H9 (cell line): ENCODE results near the gene XCL2. TPM values are rescaled to one million over a fixed set of nuclear protein-coding genes. Genes with fewer than 3 reads are reported as not detected.

Experiments used
- DNase-seq: peaks from one replicate; pipeline ENCODE4 v3.0.0-alpha.2; 2017
- H2AFZ ChIP-seq: one replicate; pipeline ENCODE4 v1.6.1; 2013; ENCODE audit warnings: mild to moderate bottlenecking, low read length, control low read depth, moderate library complexity
- H2AK5ac ChIP-seq: 2 replicates; pipeline ENCODE4 v1.6.1; 2013; ENCODE audit warnings: low read length, control low read depth, mixed read lengths; ENCODE audit not compliant: insufficient read length
- H2BK120ac ChIP-seq: one replicate; pipeline ENCODE4 v1.6.1; 2013; ENCODE audit warnings: low read depth, mild to moderate bottlenecking, low read length, control low read depth, inconsistent platforms; ENCODE audit not compliant: poor library complexity, severe bottlenecking
- H2BK12ac ChIP-seq: 2 replicates; pipeline ENCODE4 v1.6.1; 2013; ENCODE audit warnings: low read length, control low read depth, mixed read lengths, low read depth; ENCODE audit not compliant: insufficient read length
- H2BK15ac ChIP-seq: 2 replicates; pipeline ENCODE4 v1.6.1; 2013; ENCODE audit warnings: low read depth, low read length, control low read depth
- H2BK20ac ChIP-seq: one replicate; pipeline ENCODE4 v1.6.1; 2013; ENCODE audit warnings: low read depth, mild to moderate bottlenecking, low read length, control low read depth, inconsistent platforms; ENCODE audit not compliant: poor library complexity, severe bottlenecking
- H2BK5ac ChIP-seq: 2 replicates; pipeline ENCODE4 v1.6.1; 2013; ENCODE audit warnings: low read length, control low read depth, mixed read lengths; ENCODE audit not compliant: insufficient read length
- H3K14ac ChIP-seq: 2 replicates; pipeline ENCODE4 v1.6.1; 2013; ENCODE audit warnings: low read length, control low read depth; ENCODE audit not compliant: insufficient read depth
- H3K18ac ChIP-seq: 2 replicates; pipeline ENCODE4 v1.6.1; 2013; ENCODE audit warnings: low read depth, mild to moderate bottlenecking, mixed read lengths, low read length, control low read depth; ENCODE audit not compliant: insufficient read length
- H3K23ac ChIP-seq: 2 replicates; pipeline ENCODE4 v1.6.1; 2013; ENCODE audit warnings: low read length, control low read depth, mixed read lengths, low read depth; ENCODE audit not compliant: insufficient read length
- H3K23me2 ChIP-seq: 2 replicates; pipeline ENCODE4 v1.6.1; 2013; ENCODE audit warnings: low read depth, mild to moderate bottlenecking, mixed read lengths, low read length, control low read depth; ENCODE audit not compliant: insufficient read length, poor library complexity, severe bottlenecking
- H3K27ac ChIP-seq: 2 replicates; pipeline ENCODE4 v1.5.1; 2013; ENCODE audit warnings: low read length, control low read depth, mixed read lengths, low read depth; ENCODE audit not compliant: insufficient read length
- H3K27me3 ChIP-seq: 2 replicates; pipeline ENCODE4 v1.6.1; 2013; ENCODE audit warnings: low read length, control low read depth, inconsistent platforms; ENCODE audit not compliant: insufficient read depth
- H3K4ac ChIP-seq: 2 replicates; pipeline ENCODE4 v1.6.1; 2013; ENCODE audit warnings: low read depth, mild to moderate bottlenecking, control low read depth, inconsistent platforms, low read length, moderate library complexity
- H3K4me1 ChIP-seq: 2 replicates; pipeline ENCODE4 v1.6.1; 2013; ENCODE audit warnings: low read length, control low read depth, inconsistent platforms; ENCODE audit not compliant: insufficient read depth
- H3K4me2 ChIP-seq: 2 replicates; pipeline ENCODE4 v1.6.1; 2013; ENCODE audit warnings: low read length, control low read depth, mixed read lengths; ENCODE audit not compliant: insufficient read length, insufficient read depth
- H3K56ac ChIP-seq: 2 replicates; pipeline ENCODE4 v1.6.1; 2013; ENCODE audit warnings: low read depth, mild to moderate bottlenecking, mixed read lengths, low read length, control low read depth; ENCODE audit not compliant: insufficient read length
- H3K79me1 ChIP-seq: 2 replicates; pipeline ENCODE4 v1.6.1; 2013; ENCODE audit warnings: low read depth, mild to moderate bottlenecking, moderate library complexity, low read length, control low read depth, inconsistent platforms; ENCODE audit not compliant: insufficient read depth, poor library complexity, severe bottlenecking
- H3K79me2 ChIP-seq: 2 replicates; pipeline ENCODE4 v1.6.1; 2013; ENCODE audit warnings: low read length, control low read depth, inconsistent platforms; ENCODE audit not compliant: insufficient read depth
- H3K9ac ChIP-seq: 2 replicates; pipeline ENCODE4 v1.6.1; 2013; ENCODE audit warnings: low read length, control low read depth, mixed read lengths; ENCODE audit not compliant: insufficient read length; ENCODE audit errors: extremely low read depth
- H3K9me3 ChIP-seq: one replicate; pipeline ENCODE4 v1.6.1; 2013; ENCODE audit warnings: low read depth, low read length, inconsistent platforms; ENCODE audit not compliant: control insufficient read depth
- H3T11ph ChIP-seq: one replicate; pipeline ENCODE4 v1.6.1; 2013; ENCODE audit warnings: mild to moderate bottlenecking, low read length, control low read depth, inconsistent platforms
- H4K20me1 ChIP-seq: one replicate; pipeline ENCODE4 v1.6.1; 2013; ENCODE audit not compliant: control insufficient read depth, insufficient read length, insufficient read depth
- H4K5ac ChIP-seq: 2 replicates; pipeline ENCODE4 v1.6.1; 2013; ENCODE audit warnings: low read depth, mild to moderate bottlenecking, mixed read lengths, low read length, control low read depth; ENCODE audit not compliant: insufficient read length
- H4K8ac ChIP-seq: replicated peaks from 2 replicates; pipeline ENCODE4 v1.6.1; 2013; ENCODE audit warnings: low read length, control low read depth, mixed read lengths, low read depth; ENCODE audit not compliant: insufficient read length
- H4K91ac ChIP-seq: 2 replicates; pipeline ENCODE4 v1.6.1; 2013; ENCODE audit warnings: low read depth, mild to moderate bottlenecking, moderate library complexity, mixed read lengths, low read length, control low read depth; ENCODE audit not compliant: insufficient read length
- H3K27ac Mint-ChIP-seq, 3 experiments: 2 replicates in 2 of 3; 3 replicates in 1 of 3; pipeline ENCODE4 v1.8.0; 2020 to 2021; ENCODE audit warnings: mixed read lengths in 3 of 3, mild to moderate bottlenecking in 1 of 3, moderate library complexity in 1 of 3
- H3K27me3 Mint-ChIP-seq: 2 replicates; pipeline ENCODE4 v1.8.0; 2021; ENCODE audit warnings: low read depth, mild to moderate bottlenecking, moderate library complexity, mixed read lengths
- H3K36me3 Mint-ChIP-seq, 3 experiments: 2 replicates in 2 of 3; 3 replicates in 1 of 3; pipeline ENCODE4 v1.8.0; 2020 to 2021; ENCODE audit warnings: low read depth in 3 of 3, mixed read lengths in 3 of 3; ENCODE audit not compliant: insufficient read depth in 1 of 3
- H3K4me1 Mint-ChIP-seq, 2 experiments: 2 replicates each; pipeline ENCODE4 v1.8.0; 2020; ENCODE audit warnings: mixed read lengths in 2 of 2
- H3K4me3 Mint-ChIP-seq, 2 experiments: 2 replicates in 1 of 2; 3 replicates in 1 of 2; pipeline ENCODE4 v1.8.0; 2020 to 2021; ENCODE audit warnings: mild to moderate bottlenecking in 2 of 2, mixed read lengths in 2 of 2, moderate library complexity in 1 of 2
- H3K9me3 Mint-ChIP-seq, 2 experiments: 2 replicates in 1 of 2; 3 replicates in 1 of 2; pipeline ENCODE4 v1.8.0; 2020; ENCODE audit warnings: mild to moderate bottlenecking in 2 of 2, mixed read lengths in 2 of 2, moderate library complexity in 1 of 2
- whole genome bisulfite sequencing: extraction: QIAGEN DNeasy Blood & Tissue Kit; methylation state at CpG from one replicate; pipeline ENCODE4 v1.1.7; 2013; ENCODE audit warnings: missing lambda C conversion rate, low lambda C conversion rate, mixed read lengths; ENCODE audit not compliant: insufficient read length; ENCODE audit errors: extremely low coverage; 5-methylcytosine and 5-hydroxymethylcytosine counted together
- total RNA-seq: library from RNA; stranded (reverse); gene quantifications from 2 replicates; pipeline ENCODE4 v1.2.1, GENCODE V29; 2021
- TF ChIP-seq, protein P1 (sequence below): fragments of 200-600 bp; sonication (generic); conservative IDR thresholded peaks from 3 replicates; pipeline ENCODE4 v1.8.0; 2021; ENCODE audit warnings: antibody characterized with exemption, mild to moderate bottlenecking

XCL2 gene
- total RNA-seq, 1 experiment from 2014 or later, result not detected

DNA sequence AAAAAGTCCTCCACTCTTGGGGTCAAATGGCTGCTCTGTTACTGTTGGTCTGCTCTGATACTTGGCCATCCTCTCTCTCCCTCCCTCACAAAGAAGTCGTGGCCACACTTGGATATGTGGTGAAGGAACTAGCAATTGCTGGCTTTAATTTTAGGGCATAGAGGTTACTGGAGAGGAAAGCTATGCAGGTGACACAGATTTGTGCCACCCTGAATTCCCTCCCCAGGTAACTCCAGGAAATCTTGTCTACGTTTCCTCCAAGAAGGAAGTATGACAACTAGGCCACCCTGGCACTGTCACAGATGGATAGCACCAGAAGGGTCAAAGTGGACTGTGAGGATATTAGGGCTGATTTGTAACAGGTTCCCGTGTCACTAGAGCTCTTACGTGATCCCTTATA, 36.0 kb downstream of the XCL2 start:
- no peaks in the 10 kb centered on the region for H3K4me1 ChIP-seq
- no peak overlapping the region for H3K18ac ChIP-seq
- H3K27me3 ChIP-seq, result no peaks in the 10 kb centered on the region
- H3K79me2 ChIP-seq, result no peaks in the 10 kb centered on the region
- no peaks in the 10 kb centered on the region for H4K20me1 ChIP-seq
- H3K23me2 ChIP-seq, result no peaks in the 10 kb centered on the region
- no peak overlapping the region for H3T11ph ChIP-seq
- no peak overlapping the region for H2AFZ ChIP-seq
- H4K91ac ChIP-seq, result no peak overlapping the region
- no peak overlapping the region for H3K56ac ChIP-seq
- no peaks in the 10 kb centered on the region for H3K9me3 Mint-ChIP-seq
- H3K4me2 ChIP-seq, result no peak overlapping the region
- peaks cover 5 to 8% of the 10 kb centered on the region in 2 experiments; a peak in 3 of 4 replicates for H3K4me1 Mint-ChIP-seq
- H2BK5ac ChIP-seq, result no peak overlapping the region
- no peak overlapping the region for H3K4ac ChIP-seq
- no peaks in the 10 kb centered on the region for H3K9me3 ChIP-seq
- H2BK20ac ChIP-seq, result no peak overlapping the region
- no peak for DNase-seq
- no peak overlapping the region for H3K9ac ChIP-seq
- no peak overlapping the region for H4K8ac ChIP-seq
- no CpG with 5 or more reads among the region's 4 CpGs for WGBS
- H3K23ac ChIP-seq, result no peak overlapping the region
- H2AK5ac ChIP-seq, result no peak overlapping the region
- H2BK120ac ChIP-seq, result no peak overlapping the region
- H3K27me3 Mint-ChIP-seq, result no peaks in the 10 kb centered on the region; the same call in 1 of the 2 replicates
- H2BK15ac ChIP-seq, result no peak overlapping the region
- no peak overlapping the region for H3K4me3 Mint-ChIP-seq
- H3K14ac ChIP-seq, result no peak overlapping the region
- no peaks in the 10 kb centered on the region for H3K79me1 ChIP-seq
- no peak overlapping the region; a peak in 1 of 7 replicates for H3K27ac Mint-ChIP-seq
- no peak overlapping the region for H4K5ac ChIP-seq
- TF ChIP-seq, protein P1, sequence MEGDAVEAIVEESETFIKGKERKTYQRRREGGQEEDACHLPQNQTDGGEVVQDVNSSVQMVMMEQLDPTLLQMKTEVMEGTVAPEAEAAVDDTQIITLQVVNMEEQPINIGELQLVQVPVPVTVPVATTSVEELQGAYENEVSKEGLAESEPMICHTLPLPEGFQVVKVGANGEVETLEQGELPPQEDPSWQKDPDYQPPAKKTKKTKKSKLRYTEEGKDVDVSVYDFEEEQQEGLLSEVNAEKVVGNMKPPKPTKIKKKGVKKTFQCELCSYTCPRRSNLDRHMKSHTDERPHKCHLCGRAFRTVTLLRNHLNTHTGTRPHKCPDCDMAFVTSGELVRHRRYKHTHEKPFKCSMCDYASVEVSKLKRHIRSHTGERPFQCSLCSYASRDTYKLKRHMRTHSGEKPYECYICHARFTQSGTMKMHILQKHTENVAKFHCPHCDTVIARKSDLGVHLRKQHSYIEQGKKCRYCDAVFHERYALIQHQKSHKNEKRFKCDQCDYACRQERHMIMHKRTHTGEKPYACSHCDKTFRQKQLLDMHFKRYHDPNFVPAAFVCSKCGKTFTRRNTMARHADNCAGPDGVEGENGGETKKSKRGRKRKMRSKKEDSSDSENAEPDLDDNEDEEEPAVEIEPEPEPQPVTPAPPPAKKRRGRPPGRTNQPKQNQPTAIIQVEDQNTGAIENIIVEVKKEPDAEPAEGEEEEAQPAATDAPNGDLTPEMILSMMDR, result no peak
- H2BK12ac ChIP-seq, result no peak overlapping the region
- no peak overlapping the region for H3K27ac ChIP-seq
- H3K36me3 Mint-ChIP-seq, result no peaks in the 10 kb centered on the region
